ENCODE results near the gene PROX2.

GRCh38 chr14:74911704-74912103 is 35.8 kb upstream of the PROX2 start:
- TF ChIP-seq CTCF (IDR thresholded peaks at IDR 0.05) (no peak), POLR2A (IDR thresholded peaks at IDR 0.05) (no peak)

All from heart left ventricle (tissue), 13 donors.